Gastrocnemius medialis (tissue), 4 donors: Measurements from ENCODE around the gene BANK1. TPM values are rescaled to one million over a fixed set of nuclear protein-coding genes. Genes with fewer than 3 reads are reported as not detected.

Experiments used
- ATAC-seq, 2 donors: fragments of 150-250 bp; one replicate each; pipeline ENCODE4 v1.9.1; 2016
- DNase-seq, 2 donors: peaks; one replicate each; pipeline ENCODE4 v3.0.0-alpha.2; 2019
- H3K27ac ChIP-seq, 4 donors: fragments of 200-600 bp; sonication (generic); 1 replicate in 1 of 4; 2 replicates in 3 of 4; pipeline ENCODE4 v1.5.1; 2016 to 2018; ENCODE audit warnings: mild to moderate bottlenecking in 2 of 4, moderate library complexity in 1 of 4
- H3K27me3 ChIP-seq, 3 donors: fragments of 200-600 bp; sonication (generic) in 2 of 3; 1 replicate in 1 of 3; 2 replicates in 2 of 3; pipeline versions ENCODE4 v1.5.1 to v1.6.0; 2016 to 2019; ENCODE audit warnings: mild to moderate bottlenecking in 1 of 3, moderate library complexity in 1 of 3
- H3K36me3 ChIP-seq, 2 donors: fragments of 200-600 bp; sonication (generic) in 1 of 2; one replicate each; pipeline ENCODE4 v1.5.1; 2017 to 2018
- H3K4me1 ChIP-seq, 2 donors: fragments of 200-600 bp; sonication (generic) in 1 of 2; one replicate each; pipeline ENCODE4 v1.5.1; 2016 to 2017; ENCODE audit warnings: mild to moderate bottlenecking in 2 of 2
- H3K4me3 ChIP-seq, 4 donors: fragments of 200-600 bp; sonication (generic) in 3 of 4; 1 replicate in 1 of 4; 2 replicates in 3 of 4; pipeline ENCODE4 v1.5.1; 2016 to 2019; ENCODE audit warnings: mild to moderate bottlenecking in 2 of 4
- H3K9me3 ChIP-seq, 3 donors: fragments of 200-600 bp; sonication (generic) in 2 of 3; 1 replicate in 1 of 3; 2 replicates in 2 of 3; pipeline ENCODE4 v1.5.1; 2016 to 2019
- CTCF ChIP-seq, 5 experiments: fragments of 450-650 bp in 3 of 5; fragments of 200-600 bp in 2 of 5; sonication (generic) in 2 of 5; IDR thresholded peaks in 4 of 5; conservative IDR thresholded peaks in 1 of 5; 1 replicate in 4 of 5; 2 replicates in 1 of 5; pipeline ENCODE4 v1.5.1; 2016 to 2019; ENCODE audit warnings: antibody characterized with exemption in 5 of 5, mild to moderate bottlenecking in 3 of 5, moderate library complexity in 3 of 5
- POLR2A ChIP-seq, 2 donors: fragments of 450-650 bp; IDR thresholded peaks; one replicate each; pipeline ENCODE4 v1.6.1; 2017; ENCODE audit warnings: antibody characterized with exemption in 2 of 2, mild to moderate bottlenecking in 2 of 2, moderate library complexity in 2 of 2
- in situ Hi-C, 4 donors: fragments of 200-750 bp; cut with MboI; loops; one replicate each; pipeline versions ENCODE4 v1.15.0 to v1.8.0; 2017; ENCODE audit warnings: low sequenced_read_pairs in 4 of 4
- intact Hi-C: fragments of 100-400 bp; cut with DNase I; formaldehyde crosslinking; loops from one replicate; pipeline ENCODE4 v1.15.1; 2023; ENCODE audit warnings: low total_unique reads
- total RNA-seq, 4 donors: library from RNA; depleted of rRNA; stranded (reverse); fragments of >200 nt; gene quantifications; one replicate each; pipeline versions ENCODE4 v1.1.0 to v1.2.3, GENCODE V29; 2016

The BANK1 gene
- total RNA-seq, 4 donors from 2014 or later = 0.10 to 0.91 (median 0.26) TPM

GRCh38 chr4:101948055-101948454 lies 157.5 kb downstream of the BANK1 start:
- no peaks in the 10 kb centered on the region for H3K9me3 ChIP-seq
- no peak overlapping the region for H3K4me3 ChIP-seq
- ATAC-seq (no peak), DNase-seq (no peak)
- intact Hi-C loops (no loop called here), in situ Hi-C loops (no loop called here)
- TF ChIP-seq POLR2A (IDR thresholded peaks at IDR 0.05) (no peak), CTCF (IDR thresholded peaks at IDR 0.05 in 4 of 5, conservative IDR thresholded peaks at IDR 0.05 in 1 of 5) (no peak)
- H3K27ac ChIP-seq = no peak overlapping the region
- H3K36me3 ChIP-seq = no peaks in the 10 kb centered on the region
- no peaks in the 10 kb centered on the region for H3K4me1 ChIP-seq
- no peaks in the 10 kb centered on the region for H3K27me3 ChIP-seq

- Histone ChIP-seq H3K4me3 (no peak overlapping the region), H3K27ac (no peak overlapping the region), H3K9me3 (no peaks in the 10 kb centered on the region), H3K36me3 (no peaks in the 10 kb centered on the region), H3K4me1 (no peaks in the 10 kb centered on the region), H3K27me3 (no peaks in the 10 kb centered on the region)
- intact Hi-C loops (no loop called here), in situ Hi-C loops (no loop called here)
- ATAC-seq (no peak), DNase-seq (no peak)
- TF ChIP-seq CTCF (IDR thresholded peaks at IDR 0.05 in 4 of 5, conservative IDR thresholded peaks at IDR 0.05 in 1 of 5) = no peak
- TF ChIP-seq POLR2A (IDR thresholded peaks at IDR 0.05) = no peak
These were observed 158.4 kb downstream of the BANK1 start for GRCh38 chr4:101948951-101949350.

- Histone ChIP-seq H3K4me3 (no peak overlapping the region), H3K36me3 (no peaks in the 10 kb centered on the region), H3K27ac (no peak overlapping the region), H3K4me1 (no peaks in the 10 kb centered on the region), H3K9me3 (no peaks in the 10 kb centered on the region), H3K27me3 (no peaks in the 10 kb centered on the region)
- TF ChIP-seq CTCF (IDR thresholded peaks at IDR 0.05 in 4 of 5, conservative IDR thresholded peaks at IDR 0.05 in 1 of 5) (no peak), POLR2A (IDR thresholded peaks at IDR 0.05) (no peak)
- intact Hi-C loops (no loop called here), in situ Hi-C loops (no loop called here)
- ATAC-seq (no peak), DNase-seq (no peak)
These were observed 159.9 kb downstream of the BANK1 start for GRCh38 chr4:101950258-101950979.

GRCh38 chr4:101952985-101953384 lies 162.5 kb downstream of the BANK1 start:
- TF ChIP-seq POLR2A (IDR thresholded peaks at IDR 0.05) (no peak), CTCF (IDR thresholded peaks at IDR 0.05 in 4 of 5, conservative IDR thresholded peaks at IDR 0.05 in 1 of 5) (no peak)
- no peak overlapping the region for H3K27ac ChIP-seq
- ATAC-seq (no peak), DNase-seq (no peak)
- no peaks in the 10 kb centered on the region for H3K27me3 ChIP-seq
- in situ Hi-C loops (no loop called here), intact Hi-C loops (no loop called here)
- no peaks in the 10 kb centered on the region for H3K4me1 ChIP-seq
- H3K4me3 ChIP-seq = no peak overlapping the region
- H3K9me3 ChIP-seq = no peaks in the 10 kb centered on the region
- no peaks in the 10 kb centered on the region for H3K36me3 ChIP-seq

- in situ Hi-C loops = no loop called here
- ATAC-seq = no peak
- no peak overlapping the region for H3K27ac ChIP-seq
These were observed 163.4 kb downstream of the BANK1 start for GRCh38 chr4:101953949-101954348.

More at GRCh38 chr4:101953949-101954348, 163.4 kb downstream of the BANK1 start:
- Histone ChIP-seq H3K36me3 (no peaks in the 10 kb centered on the region), H3K4me3 (no peak overlapping the region), H3K27me3 (no peaks in the 10 kb centered on the region), H3K4me1 (no peaks in the 10 kb centered on the region), H3K9me3 (no peaks in the 10 kb centered on the region)
- intact Hi-C loops = no loop called here
- no peak for DNase-seq
- TF ChIP-seq POLR2A (IDR thresholded peaks at IDR 0.05) (no peak), CTCF (IDR thresholded peaks at IDR 0.05 in 4 of 5, conservative IDR thresholded peaks at IDR 0.05 in 1 of 5) (no peak)
